ENCODE measurements around the gene PTPRH.

DNA sequence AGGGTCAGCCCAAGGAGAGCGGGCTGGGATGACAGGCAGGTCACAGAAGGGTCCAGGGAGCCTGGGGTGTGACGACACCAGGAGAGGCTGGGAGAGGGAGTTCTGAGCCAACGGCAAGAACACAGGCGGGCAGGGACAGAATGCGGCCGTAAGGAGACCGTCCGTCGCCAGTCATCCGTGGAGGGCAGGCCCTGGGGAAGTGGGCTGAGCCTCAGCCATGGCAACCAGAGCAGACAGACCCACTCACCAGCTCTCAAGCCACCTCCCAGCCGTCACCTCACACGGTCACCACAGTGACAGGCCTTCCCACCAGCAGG is 22.9 kb upstream of the PTPRH start:
- TF ChIP-seq POLR2AphosphoS5 (IDR thresholded peaks at IDR 0.05; ENCODE audit: low read depth, low read length) (no peak), POLR2A (IDR thresholded peaks at IDR 0.05; ENCODE audit: low read depth, low read length) (no peak), TAF1 (IDR thresholded peaks at IDR 0.05; ENCODE audit: low read depth, low read length) (no peak)
